B cell (primary cell): Measurements from ENCODE around the gene RPL41.
A peak's percentile ranks its signal among the peaks of the same experiment; 100 is the strongest.

Experiments used
- CTCF ChIP-seq: fragments of 200-600 bp; IDR thresholded peaks from one replicate; pipeline ENCODE4 v1.8.0; 2022; ENCODE audit warnings: antibody characterized with exemption, mild to moderate bottlenecking
- EZH2 ChIP-seq: IDR thresholded peaks from 2 replicates; pipeline ENCODE4 v1.6.1; 2012; ENCODE audit warnings: borderline replicate concordance, low read depth, mild to moderate bottlenecking, moderate library complexity, low read length; ENCODE audit not compliant: insufficient read depth, poor library complexity, severe bottlenecking

GRCh38 chr12:56151672-56152131 is 35.3 kb downstream of the RPL41 start:
- TF ChIP-seq EZH2 (no peak), CTCF (peak; percentile 74)
